ENCODE results near the gene METTL16.
"Not testable (repeated sequence)": the region's sequence is repeated elsewhere in the genome, so short reads cannot be mapped to it uniquely, and the experiment has no call there.

Gene METTL16

GRCh38 chr17:2511462-2512369, at the start of gene METTL16:
TSS of gene METTL16 (minus strand) at chr17:2511888. CDS start at chr17:2502331, 9,557 bp downstream.
- no peaks in the 10 kb centered on the region for H3K27me3 ChIP-seq (ENCODE audit: control insufficient read depth, insufficient read depth, low read length)
- H3K9ac ChIP-seq (ENCODE audit: low read length): peak within 1 kb of the TSS; percentile 99
- no peaks in the 10 kb centered on the region for H3K9me3 ChIP-seq (ENCODE audit: control insufficient read depth, low read depth, low read length)
- no peaks in the 10 kb centered on the region for H3K36me3 ChIP-seq (ENCODE audit: control insufficient read depth, low read depth, low read length)
- H3K27ac ChIP-seq (ENCODE audit: low read length): peak within 1 kb of the TSS; percentile 99
- peaks cover 4% of the 10 kb centered on the region for H3K4me1 ChIP-seq (ENCODE audit: control insufficient read depth, low read depth, low read length)
- peak within 1 kb of the TSS; percentile 83 for H3K4me3 ChIP-seq (ENCODE audit: low read length)

GRCh38 chr17:2560658-2561057, 49.0 kb upstream of the METTL16 start:
- Histone ChIP-seq H3K27ac (ENCODE audit: low read length) (no peak overlapping the region), H3K27me3 (ENCODE audit: control insufficient read depth, insufficient read depth, low read length) (no peaks in the 10 kb centered on the region), H3K4me1 (ENCODE audit: control insufficient read depth, low read depth, low read length) (no peaks in the 10 kb centered on the region), H3K9me3 (ENCODE audit: control insufficient read depth, low read depth, low read length) (peaks cover 4% of the 10 kb centered on the region), H3K9ac (ENCODE audit: low read length) (no peak overlapping the region), H3K4me3 (ENCODE audit: low read length) (no peak overlapping the region), H3K36me3 (ENCODE audit: control insufficient read depth, low read depth, low read length) (no peaks in the 10 kb centered on the region)

GRCh38 chr17:2551928-2552327, 40.2 kb upstream of the METTL16 start:
- Histone ChIP-seq H3K4me1 (ENCODE audit: control insufficient read depth, low read depth, low read length) (peaks cover 10% of the 10 kb centered on the region), H3K27me3 (ENCODE audit: control insufficient read depth, insufficient read depth, low read length) (no peaks in the 10 kb centered on the region), H3K36me3 (ENCODE audit: control insufficient read depth, low read depth, low read length) (no peaks in the 10 kb centered on the region), H3K9me3 (ENCODE audit: control insufficient read depth, low read depth, low read length) (no peaks in the 10 kb centered on the region), H3K27ac (ENCODE audit: low read length) (peak overlapping the region; percentile 8), H3K4me3 (ENCODE audit: low read length) (peak overlapping the region; percentile 38), H3K9ac (ENCODE audit: low read length) (peak overlapping the region; percentile 19)

- peak overlapping the region; percentile 8 for H3K27ac ChIP-seq (ENCODE audit: low read length)
- peak overlapping the region; percentile 19 for H3K9ac ChIP-seq (ENCODE audit: low read length)
- no peaks in the 10 kb centered on the region for H3K9me3 ChIP-seq (ENCODE audit: control insufficient read depth, low read depth, low read length)
- no peaks in the 10 kb centered on the region for H3K27me3 ChIP-seq (ENCODE audit: control insufficient read depth, insufficient read depth, low read length)
- H3K36me3 ChIP-seq (ENCODE audit: control insufficient read depth, low read depth, low read length): no peaks in the 10 kb centered on the region
- H3K4me3 ChIP-seq (ENCODE audit: low read length): peak overlapping the region; percentile 38
- H3K4me1 ChIP-seq (ENCODE audit: control insufficient read depth, low read depth, low read length): peaks cover 10% of the 10 kb centered on the region
These were observed 39.8 kb upstream of the METTL16 start for GRCh38 chr17:2551493-2551892.

- H3K27me3 ChIP-seq (ENCODE audit: control insufficient read depth, insufficient read depth, low read length): no peaks in the 10 kb centered on the region
- no peak overlapping the region for H3K4me3 ChIP-seq (ENCODE audit: low read length)
- no peaks in the 10 kb centered on the region for H3K36me3 ChIP-seq (ENCODE audit: control insufficient read depth, low read depth, low read length)
- no peaks in the 10 kb centered on the region for H3K9me3 ChIP-seq (ENCODE audit: control insufficient read depth, low read depth, low read length)
- H3K27ac ChIP-seq (ENCODE audit: low read length): no peak overlapping the region
- H3K4me1 ChIP-seq (ENCODE audit: control insufficient read depth, low read depth, low read length): peaks cover 10% of the 10 kb centered on the region
- H3K9ac ChIP-seq (ENCODE audit: low read length): no peak overlapping the region
These were observed 37.9 kb upstream of the METTL16 start for GRCh38 chr17:2549392-2550211.

GRCh38 chr17:2548026-2548425, 36.3 kb upstream of the METTL16 start:
- H3K4me3 ChIP-seq (ENCODE audit: low read length); H3K9ac ChIP-seq (ENCODE audit: low read length); H3K27ac ChIP-seq (ENCODE audit: low read length); H3K9me3 ChIP-seq (ENCODE audit: control insufficient read depth, low read depth, low read length); H3K36me3 ChIP-seq (ENCODE audit: control insufficient read depth, low read depth, low read length); H3K4me1 ChIP-seq (ENCODE audit: control insufficient read depth, low read depth, low read length); H3K27me3 ChIP-seq (ENCODE audit: control insufficient read depth, insufficient read depth, low read length): not testable (repeated sequence)

GRCh38 chr17:2547176-2547575, 35.5 kb upstream of the METTL16 start:
- Histone ChIP-seq H3K27me3 (ENCODE audit: control insufficient read depth, insufficient read depth, low read length) (no peaks in the 10 kb centered on the region), H3K36me3 (ENCODE audit: control insufficient read depth, low read depth, low read length) (no peaks in the 10 kb centered on the region), H3K4me1 (ENCODE audit: control insufficient read depth, low read depth, low read length) (peaks cover 8% of the 10 kb centered on the region), H3K4me3 (ENCODE audit: low read length) (no peak overlapping the region), H3K27ac (ENCODE audit: low read length) (no peak overlapping the region), H3K9ac (ENCODE audit: low read length) (no peak overlapping the region), H3K9me3 (ENCODE audit: control insufficient read depth, low read depth, low read length) (no peaks in the 10 kb centered on the region)

- no peak overlapping the region for H3K27ac ChIP-seq (ENCODE audit: low read length)
These were observed 33.7 kb upstream of the METTL16 start for GRCh38 chr17:2545393-2545792.

GRCh38 chr17:2542456-2542855, 30.8 kb upstream of the METTL16 start:
- Histone ChIP-seq H3K36me3 (ENCODE audit: control insufficient read depth, low read depth, low read length) (no peaks in the 10 kb centered on the region), H3K4me3 (ENCODE audit: low read length) (no peak overlapping the region), H3K9me3 (ENCODE audit: control insufficient read depth, low read depth, low read length) (no peaks in the 10 kb centered on the region), H3K9ac (ENCODE audit: low read length) (no peak overlapping the region), H3K27ac (ENCODE audit: low read length) (no peak overlapping the region), H3K4me1 (ENCODE audit: control insufficient read depth, low read depth, low read length) (no peaks in the 10 kb centered on the region), H3K27me3 (ENCODE audit: control insufficient read depth, insufficient read depth, low read length) (no peaks in the 10 kb centered on the region)

More at GRCh38 chr17:2545393-2545792, 33.7 kb upstream of the METTL16 start:
- no peaks in the 10 kb centered on the region for H3K9me3 ChIP-seq (ENCODE audit: control insufficient read depth, low read depth, low read length)
- H3K4me1 ChIP-seq (ENCODE audit: control insufficient read depth, low read depth, low read length): no peaks in the 10 kb centered on the region
- no peaks in the 10 kb centered on the region for H3K36me3 ChIP-seq (ENCODE audit: control insufficient read depth, low read depth, low read length)
- H3K27me3 ChIP-seq (ENCODE audit: control insufficient read depth, insufficient read depth, low read length): no peaks in the 10 kb centered on the region
- no peak overlapping the region for H3K4me3 ChIP-seq (ENCODE audit: low read length)
- no peak overlapping the region for H3K9ac ChIP-seq (ENCODE audit: low read length)

GRCh38 chr17:2542056-2542455, 30.4 kb upstream of the METTL16 start:
- Histone ChIP-seq H3K36me3 (ENCODE audit: control insufficient read depth, low read depth, low read length) (no peaks in the 10 kb centered on the region), H3K9me3 (ENCODE audit: control insufficient read depth, low read depth, low read length) (no peaks in the 10 kb centered on the region), H3K9ac (ENCODE audit: low read length) (no peak overlapping the region), H3K4me3 (ENCODE audit: low read length) (no peak overlapping the region), H3K27me3 (ENCODE audit: control insufficient read depth, insufficient read depth, low read length) (no peaks in the 10 kb centered on the region), H3K4me1 (ENCODE audit: control insufficient read depth, low read depth, low read length) (no peaks in the 10 kb centered on the region), H3K27ac (ENCODE audit: low read length) (no peak overlapping the region)

- not testable (repeated sequence) for H3K4me3 ChIP-seq (ENCODE audit: low read length)
These were observed 25.9 kb upstream of the METTL16 start for GRCh38 chr17:2537579-2537978.

More at GRCh38 chr17:2537579-2537978, 25.9 kb upstream of the METTL16 start:
- H3K36me3 ChIP-seq (ENCODE audit: control insufficient read depth, low read depth, low read length); H3K27ac ChIP-seq (ENCODE audit: low read length); H3K4me1 ChIP-seq (ENCODE audit: control insufficient read depth, low read depth, low read length); H3K9ac ChIP-seq (ENCODE audit: low read length); H3K9me3 ChIP-seq (ENCODE audit: control insufficient read depth, low read depth, low read length); H3K27me3 ChIP-seq (ENCODE audit: control insufficient read depth, insufficient read depth, low read length): not testable (repeated sequence)

All from iPS-18a (cell line).